Astrocyte of the cerebellum (primary cell): ENCODE results near the gene FDXACB1.

Source experiments
- DNase-seq: peaks from one replicate; pipeline ENCODE4 v3.0.0-alpha.2; 2011; ENCODE audit warnings: low read depth
- H3K4me3 ChIP-seq: 2 replicates; pipeline ENCODE4 v1.5.1; 2011; ENCODE audit warnings: mild to moderate bottlenecking, low read depth, low read length, moderate library complexity
- in situ Hi-C: cut with HindIII; loops from 2 replicates; pipeline ENCODE4 v1.10.0; 2017; ENCODE audit warnings: low sequenced_read_pairs
- TF ChIP-seq, protein P1 (sequence below): IDR thresholded peaks from 2 replicates; pipeline ENCODE4 v1.5.1; 2012; ENCODE audit warnings: low read length, low read depth, moderate library complexity, mild to moderate bottlenecking; ENCODE audit errors: missing control alignments

The FDXACB1 gene

GRCh38 chr11:111846063-111846462 is 32.9 kb downstream of the FDXACB1 start:
- in situ Hi-C loops = loop anchor here (5.0 to 10.0 kb wide), 2 partner anchors 69 to 261 kb away; no protein-coding TSS in a partner anchor
- TF ChIP-seq, protein P1, sequence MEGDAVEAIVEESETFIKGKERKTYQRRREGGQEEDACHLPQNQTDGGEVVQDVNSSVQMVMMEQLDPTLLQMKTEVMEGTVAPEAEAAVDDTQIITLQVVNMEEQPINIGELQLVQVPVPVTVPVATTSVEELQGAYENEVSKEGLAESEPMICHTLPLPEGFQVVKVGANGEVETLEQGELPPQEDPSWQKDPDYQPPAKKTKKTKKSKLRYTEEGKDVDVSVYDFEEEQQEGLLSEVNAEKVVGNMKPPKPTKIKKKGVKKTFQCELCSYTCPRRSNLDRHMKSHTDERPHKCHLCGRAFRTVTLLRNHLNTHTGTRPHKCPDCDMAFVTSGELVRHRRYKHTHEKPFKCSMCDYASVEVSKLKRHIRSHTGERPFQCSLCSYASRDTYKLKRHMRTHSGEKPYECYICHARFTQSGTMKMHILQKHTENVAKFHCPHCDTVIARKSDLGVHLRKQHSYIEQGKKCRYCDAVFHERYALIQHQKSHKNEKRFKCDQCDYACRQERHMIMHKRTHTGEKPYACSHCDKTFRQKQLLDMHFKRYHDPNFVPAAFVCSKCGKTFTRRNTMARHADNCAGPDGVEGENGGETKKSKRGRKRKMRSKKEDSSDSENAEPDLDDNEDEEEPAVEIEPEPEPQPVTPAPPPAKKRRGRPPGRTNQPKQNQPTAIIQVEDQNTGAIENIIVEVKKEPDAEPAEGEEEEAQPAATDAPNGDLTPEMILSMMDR = no peak
- H3K4me3 ChIP-seq = no peak overlapping the region
- no peak for DNase-seq

DNA sequence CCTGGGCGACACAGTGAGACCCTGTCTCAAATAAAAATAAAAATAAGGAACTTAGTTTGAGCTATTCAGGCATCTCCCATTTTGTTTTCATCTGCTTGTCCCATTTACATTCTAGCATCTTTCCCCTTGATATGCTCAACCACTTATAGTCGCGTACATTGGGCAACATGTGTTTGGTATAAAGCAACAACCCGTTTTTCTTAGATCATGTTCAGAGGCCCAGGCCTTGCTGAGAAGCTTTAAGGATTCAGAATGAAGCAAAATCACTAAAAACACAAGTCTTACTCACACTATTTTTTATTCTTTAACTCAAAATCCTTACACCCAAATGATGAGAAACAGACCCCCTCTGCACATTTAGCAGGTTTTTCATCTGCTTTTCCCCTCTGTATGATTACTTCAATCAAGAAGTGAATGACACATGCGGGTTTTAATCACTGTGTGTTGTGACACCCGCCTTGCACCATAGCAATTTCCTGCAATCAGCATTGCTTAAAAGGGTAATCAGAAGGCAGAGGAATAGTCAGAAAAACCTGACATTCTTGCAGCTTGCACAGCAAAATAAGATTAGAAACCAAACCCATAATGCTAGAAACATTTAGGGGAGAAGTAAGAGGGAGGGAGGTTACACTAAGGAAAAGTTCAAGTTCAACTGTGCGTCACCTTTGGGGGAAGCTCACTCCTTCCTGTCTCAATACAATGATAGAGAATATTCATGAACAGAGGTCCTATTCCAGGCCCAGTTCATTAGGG is 33.5 kb downstream of the FDXACB1 start:
- no peak overlapping the region for H3K4me3 ChIP-seq
- no peak for DNase-seq
- in situ Hi-C loops = loop anchor here (5.0 to 10.0 kb wide), 2 partner anchors 68 to 261 kb away; no protein-coding TSS in a partner anchor
- TF ChIP-seq, protein P1 = no peak

DNA sequence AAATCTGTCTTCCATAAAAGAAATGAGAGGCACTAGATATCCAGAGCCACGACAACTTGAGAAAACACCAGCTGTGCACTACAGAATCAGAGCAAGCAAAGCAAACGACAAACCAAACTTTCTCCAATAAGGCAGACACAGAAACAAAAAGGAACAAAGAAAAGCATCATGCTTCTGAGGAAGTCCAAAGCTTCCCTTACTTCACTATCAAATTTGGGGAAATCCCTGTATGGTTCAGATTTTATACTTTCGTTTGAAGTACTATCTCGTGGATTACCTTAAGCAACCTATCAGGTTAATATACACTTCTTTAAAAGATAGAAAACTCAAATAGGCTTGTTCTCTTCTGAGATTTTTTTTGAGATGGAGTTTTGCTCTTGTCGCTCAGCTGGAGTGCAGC is 35.3 kb downstream of the FDXACB1 start:
- no peak overlapping the region for H3K4me3 ChIP-seq
- DNase-seq = no peak
- TF ChIP-seq, protein P1 = no peak
- in situ Hi-C loops = loop anchor here (10.0 kb wide), 1 partner anchor 259 kb away; no protein-coding TSS in a partner anchor

- TF ChIP-seq, protein P1 = peak; percentile 78
- DNase-seq = peak; percentile 96
- H3K4me3 ChIP-seq = no peak overlapping the region
- in situ Hi-C loops = loop anchor here (10.0 kb wide), 1 partner anchor 257 kb away; no protein-coding TSS in a partner anchor
Observed at GRCh38 chr11:111841370-111842053, 37.5 kb downstream of the FDXACB1 start.

- H3K4me3 ChIP-seq = no peak overlapping the region
- DNase-seq = peak; percentile 64
- TF ChIP-seq, protein P1 = no peak
- in situ Hi-C loops = loop anchor here (10.0 kb wide), 1 partner anchor 255 kb away; no protein-coding TSS in a partner anchor
Observed at GRCh38 chr11:111840143-111840542, 38.8 kb downstream of the FDXACB1 start.

- in situ Hi-C loops = no loop called here
- TF ChIP-seq, protein P1 = no peak
- DNase-seq = no peak
- no peak overlapping the region for H3K4me3 ChIP-seq
Observed at GRCh38 chr11:111838054-111838453, 40.9 kb downstream of the FDXACB1 start.
